Stimulated activated naive CD8-positive, alpha-beta T cell treated with anti-CD3 and anti-CD28 coated beads, Interleukin-15, Interleukin-2, amounts not matched to agents 100 ng/mL and 50 ng/mL, for 24 hours (primary cell): ENCODE results near the gene TRIM27.
A peak's percentile ranks its signal among the peaks of the same experiment; 100 is the strongest.
"Not testable (repeated sequence)": the region's sequence is repeated elsewhere in the genome, so short reads cannot be mapped to it uniquely, and the experiment has no call there.

ENCODE experiments used
- H3K27ac Mint-ChIP-seq: one replicate; pipeline ENCODE4 v1.8.0; 2021; ENCODE audit warnings: mild to moderate bottlenecking, mixed read lengths
- H3K27me3 Mint-ChIP-seq: one replicate; pipeline ENCODE4 v1.8.0; 2021; ENCODE audit warnings: mixed read lengths
- H3K36me3 Mint-ChIP-seq: one replicate; pipeline ENCODE4 v1.8.0; 2021; ENCODE audit warnings: low read depth, mixed read lengths
- H3K4me1 Mint-ChIP-seq: one replicate; pipeline ENCODE4 v1.8.0; 2021; ENCODE audit warnings: low read depth, mixed read lengths
- H3K4me3 Mint-ChIP-seq: one replicate; pipeline ENCODE4 v1.8.0; 2021; ENCODE audit warnings: mild to moderate bottlenecking, mixed read lengths
- H3K9me3 Mint-ChIP-seq: one replicate; pipeline ENCODE4 v1.8.0; 2021; ENCODE audit warnings: mixed read lengths

Gene TRIM27

GRCh38 chr6:28923318-28924102, at the start of gene TRIM27:
Gene TRIM27 (minus strand): TSS chr6:28923985. CDS start chr6:28923632, 353 bp downstream.
- H3K4me3 Mint-ChIP-seq, result peak within 1 kb of the TSS; percentile 97
- no peaks in the 10 kb centered on the region for H3K27me3 Mint-ChIP-seq
- H3K9me3 Mint-ChIP-seq, result no peaks in the 10 kb centered on the region
- peaks cover 39% of the 10 kb centered on the region for H3K36me3 Mint-ChIP-seq
- peaks cover 44% of the 10 kb centered on the region for H3K4me1 Mint-ChIP-seq
- peak within 1 kb of the TSS; percentile 91 for H3K27ac Mint-ChIP-seq

DNA sequence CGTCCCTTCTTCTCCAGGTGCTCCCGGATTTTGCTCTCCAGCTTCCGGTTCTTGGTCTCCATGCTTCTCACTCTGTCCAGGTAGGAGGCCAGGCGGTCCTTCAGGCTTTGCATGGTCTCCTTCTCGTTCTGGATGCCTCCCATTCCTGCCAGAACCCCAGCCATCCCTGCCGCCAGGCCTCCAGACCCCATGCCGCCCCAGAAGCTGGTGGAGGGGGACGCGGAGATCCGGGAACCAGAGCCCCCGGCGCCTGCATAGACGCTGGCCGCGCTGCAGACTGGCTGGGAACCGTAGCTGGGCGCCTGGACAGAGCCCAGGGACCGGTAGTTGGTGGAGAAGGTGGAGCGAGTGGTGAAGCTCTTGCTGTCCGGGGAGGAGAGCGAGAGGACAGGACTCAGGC, 46.3 kb upstream of the TRIM27 start:
- H3K4me1 Mint-ChIP-seq, H3K4me3 Mint-ChIP-seq, H3K9me3 Mint-ChIP-seq, H3K27ac Mint-ChIP-seq, H3K36me3 Mint-ChIP-seq: not testable (repeated sequence)
- peaks cover 25% of the 10 kb centered on the region for H3K27me3 Mint-ChIP-seq

- H3K27me3 Mint-ChIP-seq, result peaks cover 23% of the 10 kb centered on the region
- no peaks in the 10 kb centered on the region for H3K36me3 Mint-ChIP-seq
- H3K9me3 Mint-ChIP-seq, result peaks cover 4% of the 10 kb centered on the region
- no peaks in the 10 kb centered on the region for H3K4me1 Mint-ChIP-seq
- no peak overlapping the region for H3K27ac Mint-ChIP-seq
- no peak overlapping the region for H3K4me3 Mint-ChIP-seq
These were observed 45.3 kb upstream of the TRIM27 start for GRCh38 chr6:28969129-28969528.

DNA sequence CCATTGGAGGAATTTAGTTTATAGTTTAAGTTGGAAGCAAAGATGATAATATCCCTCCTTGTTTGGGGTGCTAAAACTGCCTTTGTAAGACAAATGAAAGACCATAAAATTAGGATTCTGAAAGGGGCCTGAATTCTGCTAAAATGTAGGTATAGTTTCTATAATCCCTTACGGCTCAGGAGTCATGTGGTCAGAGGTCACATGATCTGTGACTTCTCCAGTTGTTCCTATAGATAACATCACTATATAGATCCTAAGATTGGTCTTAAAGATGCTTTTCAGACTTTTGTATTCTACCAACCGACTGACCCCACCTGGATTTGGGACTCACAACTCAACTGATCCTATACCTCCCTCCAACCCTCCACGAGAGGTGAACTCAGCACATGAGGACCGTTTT, 44.7 kb upstream of the TRIM27 start:
- peaks cover 26% of the 10 kb centered on the region for H3K27me3 Mint-ChIP-seq
- H3K36me3 Mint-ChIP-seq, result no peaks in the 10 kb centered on the region
- H3K4me1 Mint-ChIP-seq, result no peaks in the 10 kb centered on the region
- H3K9me3 Mint-ChIP-seq, result peaks cover 4% of the 10 kb centered on the region
- no peak overlapping the region for H3K4me3 Mint-ChIP-seq
- no peak overlapping the region for H3K27ac Mint-ChIP-seq

DNA sequence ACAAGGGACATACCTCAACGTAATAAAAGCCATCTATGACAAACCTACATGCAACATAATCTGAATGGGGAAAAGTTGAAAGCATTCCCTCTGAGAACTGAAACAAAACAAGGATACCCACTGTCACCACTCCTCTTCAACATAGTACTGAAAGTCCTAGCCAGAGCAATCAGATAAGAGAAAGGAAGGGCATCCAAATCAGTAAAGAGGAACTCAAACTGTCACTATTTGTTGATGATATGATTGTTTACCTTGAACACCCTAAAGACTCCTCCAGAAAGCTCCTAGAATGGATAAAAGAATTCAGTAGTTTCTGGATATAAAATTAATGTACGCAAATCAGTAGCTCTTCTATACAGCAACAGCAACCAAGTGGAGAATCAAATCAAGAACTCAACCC, 41.9 kb upstream of the TRIM27 start:
- Mint-ChIP-seq H3K4me3 (no peak overlapping the region), H3K36me3 (no peaks in the 10 kb centered on the region), H3K27me3 (peaks cover 38% of the 10 kb centered on the region), H3K27ac (no peak overlapping the region), H3K9me3 (peaks cover 4% of the 10 kb centered on the region), H3K4me1 (no peaks in the 10 kb centered on the region)

DNA sequence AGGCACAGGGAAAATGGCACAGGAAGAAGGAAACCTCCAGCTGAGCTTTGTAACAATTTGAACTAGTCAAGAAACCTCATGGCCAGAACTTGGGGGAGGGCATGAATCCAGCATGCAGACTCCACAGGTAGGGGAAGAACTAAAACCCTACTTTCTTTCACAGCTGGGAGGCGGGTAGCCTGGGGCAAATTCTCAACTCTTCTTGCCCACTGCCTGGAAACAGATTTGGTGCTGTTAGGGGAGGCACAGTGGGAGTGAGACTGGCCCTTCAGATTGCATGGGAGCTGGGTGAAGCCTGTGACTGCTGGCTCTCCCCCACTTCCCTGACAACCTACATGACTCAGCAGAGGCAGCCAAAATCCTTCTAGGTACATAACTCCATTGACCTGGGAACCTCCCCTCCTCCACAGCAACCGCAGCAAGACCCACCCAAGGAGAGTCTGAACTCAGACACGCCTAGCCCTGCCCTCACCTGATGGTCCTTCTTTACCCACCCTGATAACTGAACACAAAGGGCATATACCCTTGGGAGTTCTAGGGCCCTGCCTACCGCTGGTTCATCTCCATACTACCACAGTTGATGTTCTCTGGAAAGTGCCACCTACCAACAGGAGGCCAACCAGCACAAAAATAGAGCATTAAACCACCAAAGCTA, 37.2 kb upstream of the TRIM27 start:
- no peaks in the 10 kb centered on the region for H3K36me3 Mint-ChIP-seq
- no peaks in the 10 kb centered on the region for H3K9me3 Mint-ChIP-seq
- no peak overlapping the region for H3K4me3 Mint-ChIP-seq
- H3K4me1 Mint-ChIP-seq, result no peaks in the 10 kb centered on the region
- H3K27me3 Mint-ChIP-seq, result peaks cover 38% of the 10 kb centered on the region
- no peak overlapping the region for H3K27ac Mint-ChIP-seq

DNA sequence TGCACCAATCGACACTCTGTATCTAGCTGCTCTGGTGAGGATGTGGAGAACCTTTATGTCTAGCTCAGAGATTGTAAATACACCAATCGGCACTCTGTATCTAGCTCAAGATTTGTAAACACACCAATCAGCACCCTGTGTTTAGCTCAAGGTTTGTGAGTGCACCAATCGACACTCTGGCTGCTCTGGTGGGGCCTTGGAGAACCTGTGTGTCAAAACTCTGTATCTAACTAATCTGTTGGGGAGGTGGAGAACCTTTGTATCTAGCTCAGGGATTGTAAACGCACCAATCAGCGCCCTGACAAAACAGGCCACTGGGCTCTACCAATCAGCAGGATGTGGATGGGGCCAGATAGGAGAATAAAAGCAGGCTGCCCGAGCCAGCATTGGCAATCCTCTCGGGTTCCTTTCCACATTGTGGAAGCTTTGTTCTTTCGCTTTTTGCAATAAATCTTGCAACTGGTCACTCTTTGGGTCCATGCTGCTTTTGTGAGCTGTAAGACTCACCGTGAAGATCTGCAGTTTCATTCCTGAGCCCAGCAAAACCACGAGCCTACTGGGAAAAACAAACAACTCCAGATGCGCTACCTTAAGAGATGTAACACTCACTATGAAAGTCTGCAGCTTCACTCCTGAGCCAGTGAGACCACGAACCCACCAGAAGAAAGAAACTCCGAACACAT, 34.9 kb upstream of the TRIM27 start:
- H3K9me3 Mint-ChIP-seq, H3K27ac Mint-ChIP-seq, H3K4me3 Mint-ChIP-seq, H3K36me3 Mint-ChIP-seq: not testable (repeated sequence)
- peaks cover 38% of the 10 kb centered on the region for H3K27me3 Mint-ChIP-seq
- peaks cover 11% of the 10 kb centered on the region for H3K4me1 Mint-ChIP-seq

- H3K4me3 Mint-ChIP-seq, H3K36me3 Mint-ChIP-seq, H3K9me3 Mint-ChIP-seq, H3K27ac Mint-ChIP-seq: not testable (repeated sequence)
- H3K27me3 Mint-ChIP-seq, result peaks cover 42% of the 10 kb centered on the region
- H3K4me1 Mint-ChIP-seq, result peaks cover 16% of the 10 kb centered on the region
These were observed 34.1 kb upstream of the TRIM27 start for GRCh38 chr6:28957795-28958314.

DNA sequence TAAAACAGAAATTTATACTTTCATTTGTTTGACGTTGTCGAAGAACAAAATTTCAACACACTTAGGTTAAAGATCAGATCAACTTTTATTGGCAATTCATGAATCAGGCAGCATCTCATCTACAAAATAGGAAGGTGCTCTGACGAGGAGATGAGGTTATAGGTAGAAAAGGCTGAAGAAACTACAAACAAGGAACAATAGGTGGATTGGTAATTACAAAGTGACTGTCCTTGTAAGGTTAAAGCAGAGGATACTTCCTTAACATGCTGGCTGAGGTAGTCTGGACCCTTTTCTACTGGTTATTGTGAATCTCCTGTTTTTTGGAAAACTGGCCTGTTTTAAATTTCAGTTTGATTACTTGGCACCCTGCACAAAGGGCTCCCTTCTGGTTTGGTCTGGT, 32.5 kb upstream of the TRIM27 start:
- Mint-ChIP-seq H3K27me3 (peaks cover 36% of the 10 kb centered on the region), H3K4me3 (no peak overlapping the region), H3K36me3 (no peaks in the 10 kb centered on the region), H3K9me3 (no peaks in the 10 kb centered on the region), H3K4me1 (peaks cover 16% of the 10 kb centered on the region), H3K27ac (no peak overlapping the region)

DNA sequence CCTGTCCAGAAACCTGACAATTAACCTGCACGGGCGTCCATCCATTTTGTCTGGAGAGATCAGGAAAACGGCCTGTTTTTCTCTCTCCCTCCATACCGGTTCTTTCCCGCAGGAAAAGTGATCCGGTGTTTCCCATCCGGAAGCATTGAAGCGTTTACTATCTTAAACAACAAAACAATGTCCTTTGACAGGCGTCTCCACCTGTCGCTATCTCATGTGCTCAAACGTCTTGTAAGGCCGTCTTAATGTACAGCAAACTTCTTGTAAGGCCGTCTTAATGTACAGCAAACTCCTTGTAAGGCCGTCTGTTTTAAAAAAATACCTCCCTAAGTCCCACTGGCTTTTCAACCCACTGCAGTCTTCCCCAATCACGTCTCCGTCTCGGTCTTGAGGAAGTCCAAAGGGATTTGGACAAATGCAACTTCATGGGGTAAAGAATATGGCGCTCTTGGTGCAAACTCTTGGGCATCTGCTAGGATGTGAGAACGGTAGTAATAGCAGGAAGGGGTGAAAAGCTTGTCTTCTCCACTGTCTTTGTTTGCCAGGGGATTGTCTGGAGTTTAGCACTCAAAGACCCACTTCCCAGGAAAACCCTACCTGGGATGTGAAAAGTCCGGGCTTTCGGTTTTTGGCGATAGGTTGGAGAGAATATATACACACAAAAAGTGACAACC, 29.9 kb upstream of the TRIM27 start:
- Mint-ChIP-seq H3K4me3 (peak overlapping the region; percentile 86), H3K9me3 (no peaks in the 10 kb centered on the region), H3K27ac (peak overlapping the region; percentile 75), H3K4me1 (peaks cover 21% of the 10 kb centered on the region), H3K27me3 (peaks cover 23% of the 10 kb centered on the region), H3K36me3 (peaks cover 3% of the 10 kb centered on the region)

GRCh38 chr6:28953039-28953584, 29.3 kb upstream of the TRIM27 start:
- Mint-ChIP-seq H3K27me3 (peaks cover 23% of the 10 kb centered on the region), H3K4me1 (peaks cover 21% of the 10 kb centered on the region), H3K4me3 (peak overlapping the region; percentile 86), H3K9me3 (no peaks in the 10 kb centered on the region), H3K36me3 (peaks cover 3% of the 10 kb centered on the region), H3K27ac (peak overlapping the region; percentile 75)

GRCh38 chr6:28949656-28950195, 25.9 kb upstream of the TRIM27 start:
- peaks cover 11% of the 10 kb centered on the region for H3K27me3 Mint-ChIP-seq

DNA sequence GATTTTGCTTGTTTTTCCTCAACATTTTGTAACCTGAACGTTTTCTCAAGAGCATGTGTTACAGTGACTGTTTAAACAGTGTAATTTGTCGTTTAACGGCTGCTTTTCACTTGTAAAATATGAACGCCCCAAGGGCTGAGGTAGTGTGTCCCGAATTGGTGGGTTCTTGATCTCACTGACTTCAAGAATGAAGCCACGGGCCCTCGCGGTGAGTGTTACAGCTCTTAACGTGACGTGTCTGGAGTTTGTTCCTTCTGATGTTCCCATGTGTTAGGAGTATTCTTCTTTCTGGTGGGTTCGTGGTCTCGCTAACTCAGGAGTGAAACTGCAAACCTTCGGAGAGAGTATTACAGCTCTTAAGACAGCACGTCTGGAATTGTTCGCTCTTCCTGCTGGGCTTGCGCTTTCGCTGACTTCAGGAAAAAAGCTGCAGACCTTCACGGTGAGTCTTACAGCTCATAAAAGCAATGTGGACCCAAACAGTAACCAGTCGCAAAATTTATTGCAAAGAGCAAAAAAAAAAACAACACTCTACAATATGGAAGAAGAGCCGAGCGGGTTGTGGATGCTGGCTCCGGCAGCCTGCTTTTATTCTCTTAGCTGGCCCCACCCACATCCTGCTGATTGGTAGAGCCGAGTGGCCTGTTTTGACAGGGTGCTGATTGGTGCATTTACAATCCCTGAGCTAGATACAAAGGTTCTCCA, 25.1 kb upstream of the TRIM27 start:
- Mint-ChIP-seq H3K4me3 (no peak overlapping the region), H3K4me1 (peaks cover 22% of the 10 kb centered on the region), H3K36me3 (peaks cover 3% of the 10 kb centered on the region), H3K27ac (no peak overlapping the region), H3K9me3 (no peaks in the 10 kb centered on the region), H3K27me3 (peaks cover 9% of the 10 kb centered on the region)

More at GRCh38 chr6:28949656-28950195, 25.9 kb upstream of the TRIM27 start:
- not testable (repeated sequence) for H3K36me3 Mint-ChIP-seq, H3K27ac Mint-ChIP-seq, H3K4me3 Mint-ChIP-seq, H3K9me3 Mint-ChIP-seq
- H3K4me1 Mint-ChIP-seq, result peaks cover 20% of the 10 kb centered on the region

DNA sequence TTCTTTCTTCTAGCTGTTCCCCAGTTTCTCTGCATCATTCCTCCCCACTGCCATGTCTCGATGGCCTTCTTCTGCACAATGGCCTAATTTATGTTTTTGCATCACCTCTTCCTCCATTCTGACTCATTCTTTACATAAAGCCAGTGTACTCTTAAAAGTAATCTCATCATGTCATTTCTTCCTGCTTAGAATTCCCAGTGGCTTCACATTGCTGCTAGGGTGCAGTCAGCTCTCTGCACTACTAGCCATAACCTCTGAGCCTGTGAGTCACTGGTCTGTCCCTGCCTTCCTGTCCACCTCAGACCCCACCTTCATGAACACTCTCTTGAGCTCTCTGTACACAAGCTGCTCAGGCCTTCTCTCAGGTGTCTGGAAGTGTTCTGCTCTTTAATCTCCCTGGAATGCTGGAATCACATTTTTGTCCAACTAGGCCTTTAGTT, 24.1 kb upstream of the TRIM27 start:
- peaks cover 25% of the 10 kb centered on the region for H3K4me1 Mint-ChIP-seq
- H3K36me3 Mint-ChIP-seq, result peaks cover 3% of the 10 kb centered on the region
- H3K4me3 Mint-ChIP-seq, result no peak overlapping the region
- H3K27me3 Mint-ChIP-seq, result peaks cover 3% of the 10 kb centered on the region
- no peaks in the 10 kb centered on the region for H3K9me3 Mint-ChIP-seq
- H3K27ac Mint-ChIP-seq, result no peak overlapping the region
